Activated CD8-positive, alpha-beta memory T cell treated with anti-CD3 and anti-CD28 coated beads, Interleukin-2, amount 50 U/mL, for 4 hours (primary cell): ENCODE measurements around the gene GRAMD4.

ENCODE experiments used
- DNase-seq: peaks from one replicate; pipeline ENCODE4 v3.0.0-alpha.2; 2020

Gene GRAMD4, protein sequence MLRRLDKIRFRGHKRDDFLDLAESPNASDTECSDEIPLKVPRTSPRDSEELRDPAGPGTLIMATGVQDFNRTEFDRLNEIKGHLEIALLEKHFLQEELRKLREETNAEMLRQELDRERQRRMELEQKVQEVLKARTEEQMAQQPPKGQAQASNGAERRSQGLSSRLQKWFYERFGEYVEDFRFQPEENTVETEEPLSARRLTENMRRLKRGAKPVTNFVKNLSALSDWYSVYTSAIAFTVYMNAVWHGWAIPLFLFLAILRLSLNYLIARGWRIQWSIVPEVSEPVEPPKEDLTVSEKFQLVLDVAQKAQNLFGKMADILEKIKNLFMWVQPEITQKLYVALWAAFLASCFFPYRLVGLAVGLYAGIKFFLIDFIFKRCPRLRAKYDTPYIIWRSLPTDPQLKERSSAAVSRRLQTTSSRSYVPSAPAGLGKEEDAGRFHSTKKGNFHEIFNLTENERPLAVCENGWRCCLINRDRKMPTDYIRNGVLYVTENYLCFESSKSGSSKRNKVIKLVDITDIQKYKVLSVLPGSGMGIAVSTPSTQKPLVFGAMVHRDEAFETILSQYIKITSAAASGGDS

DNA sequence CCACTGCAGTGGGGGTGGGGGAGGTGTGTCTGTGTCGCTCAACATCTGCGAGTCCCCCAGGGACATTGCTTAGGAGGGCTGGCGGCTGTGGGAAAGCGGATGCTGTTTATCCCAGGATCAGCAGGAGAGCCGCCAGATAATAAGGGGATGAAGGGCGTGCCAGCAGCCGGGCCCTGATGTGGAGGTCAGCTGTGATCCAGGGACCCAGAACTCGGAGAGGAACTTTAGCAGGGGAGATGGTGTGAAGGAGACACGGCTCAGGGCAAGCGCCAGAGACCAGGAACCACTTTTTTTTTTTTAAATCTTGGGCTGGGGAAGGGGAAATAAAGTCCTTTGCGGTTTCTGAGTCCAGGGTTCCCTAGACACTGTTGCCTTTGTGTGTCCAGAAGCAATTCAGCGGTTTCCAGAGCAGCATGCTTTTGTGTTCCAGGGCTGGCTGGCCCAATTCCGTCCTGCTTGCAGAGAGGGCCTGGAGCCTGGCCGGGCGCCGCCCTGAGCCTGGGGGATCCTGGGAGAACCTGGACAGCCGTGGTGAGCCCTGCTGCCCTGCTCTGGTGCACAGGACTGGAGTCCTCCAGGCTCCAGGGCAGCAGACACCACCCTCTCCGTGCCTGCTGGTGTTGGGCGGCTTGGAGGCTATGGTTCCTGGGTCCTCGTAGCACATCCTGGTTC, at the start of gene GRAMD4:
GRAMD4 (plus strand) TSS at position 557 of the 672 bp plus-strand sequence. CDS start 6,414 bp downstream, outside the sequence.
- DNase-seq = no peak

GRCh38 chr22:46571642-46572250, 48.4 kb upstream of the GRAMD4 start:
- DNase-seq = no peak

DNA sequence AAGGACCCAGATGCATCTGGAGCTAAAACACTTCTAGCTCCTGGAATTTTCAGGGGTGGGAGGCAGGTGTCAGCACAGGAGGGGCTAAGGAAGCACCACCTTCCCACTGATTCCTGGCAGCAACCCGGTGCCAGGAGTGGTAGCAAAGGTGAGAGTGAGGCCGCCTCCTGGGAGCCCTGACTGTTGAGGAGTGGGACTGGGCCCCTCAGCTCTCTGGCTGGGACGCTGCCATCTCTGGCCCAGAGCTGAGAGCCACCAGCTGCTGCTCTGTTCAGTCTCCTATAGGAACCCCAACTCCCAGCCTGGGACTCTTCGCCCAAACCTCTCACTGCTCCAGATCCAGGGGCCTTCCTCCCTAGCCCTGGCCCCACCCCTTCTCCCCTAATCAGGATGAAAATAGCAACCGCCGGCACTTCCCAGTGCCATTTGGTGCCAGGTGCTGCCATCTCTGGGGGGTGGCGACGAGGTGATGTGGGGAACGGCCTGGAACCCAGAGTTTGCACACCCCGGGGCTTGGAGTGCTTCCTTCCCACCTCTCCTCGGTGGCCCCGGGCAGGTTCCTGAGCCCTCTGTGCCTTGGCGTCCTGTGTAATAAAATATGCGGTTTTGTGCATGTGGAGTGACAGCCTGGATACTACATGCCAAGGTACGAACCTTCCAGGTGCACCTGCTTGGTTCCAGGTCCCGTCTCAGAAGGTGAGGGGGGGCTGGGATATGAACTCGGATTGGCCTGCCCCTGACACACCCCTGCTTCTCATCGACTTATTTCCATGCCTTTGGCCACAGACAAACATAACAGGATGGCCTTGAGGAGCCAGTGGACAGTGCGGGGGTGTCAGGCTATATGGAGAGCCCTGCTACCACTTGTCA, 47.0 kb upstream of the GRAMD4 start:
- DNase-seq = peak; percentile 11

GRCh38 chr22:46573781-46574437, 46.3 kb upstream of the GRAMD4 start:
- no peak for DNase-seq

GRCh38 chr22:46574438-46574992, 45.7 kb upstream of the GRAMD4 start:
- DNase-seq = peak; percentile 14

- DNase-seq = peak; percentile 15
Observed at GRCh38 chr22:46574993-46575910, 44.9 kb upstream of the GRAMD4 start.

GRCh38 chr22:46575911-46576555, 44.2 kb upstream of the GRAMD4 start:
- DNase-seq = no peak

- peak; percentile 71 for DNase-seq
Observed at GRCh38 chr22:46576556-46577367, 43.4 kb upstream of the GRAMD4 start.

DNA sequence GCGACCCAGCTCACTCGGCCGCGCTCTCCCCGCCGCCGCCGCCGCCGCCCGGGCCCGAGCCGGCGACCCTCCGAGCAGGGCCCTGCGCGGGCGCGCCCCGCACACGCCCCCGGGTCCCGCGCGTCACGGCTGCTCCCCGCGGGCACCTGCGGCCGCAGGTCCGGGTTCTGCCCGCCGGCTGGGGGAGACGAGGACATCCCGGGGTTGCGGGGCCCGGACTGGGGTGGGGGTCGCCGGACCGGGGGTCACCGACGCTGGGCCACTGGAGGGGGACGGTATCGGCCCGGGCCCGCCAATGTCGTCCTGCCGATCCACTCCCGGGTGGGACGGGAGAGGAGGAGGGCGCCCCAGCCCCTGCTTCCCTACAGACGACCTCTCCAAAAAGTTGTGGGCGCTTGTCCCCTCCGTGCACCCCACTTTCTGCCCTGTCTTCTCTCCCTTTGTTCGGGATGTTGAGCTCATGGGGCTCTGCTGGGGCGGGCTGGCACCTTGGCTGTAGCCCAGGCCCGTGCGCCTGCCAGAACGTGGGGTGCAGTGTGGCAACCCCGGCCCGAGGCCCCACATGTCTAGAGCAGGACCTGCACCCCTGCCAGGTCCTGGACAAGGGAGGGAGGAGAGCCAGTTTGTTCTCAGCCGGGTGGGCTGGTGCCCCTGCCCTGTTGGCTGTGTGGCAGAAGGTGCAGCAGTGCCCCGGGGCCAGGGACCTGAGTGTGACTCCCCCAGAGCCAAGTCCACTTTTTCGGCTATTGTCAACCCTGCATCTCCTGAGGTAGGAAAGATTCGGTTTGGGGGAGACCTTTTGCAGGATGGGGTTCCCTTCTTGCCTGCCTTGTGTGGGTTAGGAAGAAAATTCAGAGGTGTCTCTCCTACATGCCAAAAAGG, 42.6 kb upstream of the GRAMD4 start:
- DNase-seq = peak; percentile 32

DNA sequence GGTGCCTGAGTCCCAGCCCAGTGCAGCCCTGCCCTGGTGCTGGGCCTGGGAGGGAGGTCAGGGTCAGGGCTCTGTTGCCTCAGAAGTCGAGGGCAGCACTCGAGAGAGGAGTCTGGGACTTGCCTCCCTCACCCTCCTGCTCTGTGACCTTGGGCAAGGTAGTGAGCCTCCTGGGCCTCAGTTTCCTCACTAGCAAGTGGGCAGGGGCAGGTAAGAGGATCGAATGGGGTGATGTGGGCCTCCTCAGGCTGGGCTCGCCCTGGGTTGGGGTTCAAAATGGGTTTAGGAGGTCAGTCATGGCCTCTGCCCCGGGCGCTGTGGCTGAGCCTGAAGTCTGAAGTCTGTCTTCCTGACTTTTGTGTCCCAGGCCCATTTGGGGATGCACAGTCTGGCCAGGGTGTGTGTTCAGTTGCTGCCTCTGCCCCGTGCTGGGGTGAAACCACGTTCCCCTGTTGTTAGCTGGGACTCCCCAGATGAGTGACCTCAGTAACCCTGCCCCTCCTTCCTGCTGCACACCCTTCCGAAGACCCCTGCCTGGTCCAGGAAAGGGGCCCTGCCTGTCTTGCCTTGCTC, 41.8 kb upstream of the GRAMD4 start:
- peak; percentile 13 for DNase-seq

GRCh38 chr22:46578824-46579561, 41.2 kb upstream of the GRAMD4 start:
- DNase-seq = peak; percentile 14

- peak; percentile 11 for DNase-seq
Observed at GRCh38 chr22:46579751-46580449, 40.3 kb upstream of the GRAMD4 start.

GRCh38 chr22:46580940-46581537, 39.1 kb upstream of the GRAMD4 start:
- no peak for DNase-seq

GRCh38 chr22:46581538-46582244, 38.5 kb upstream of the GRAMD4 start:
- DNase-seq = no peak
